Measurements from ENCODE around the gene PNPLA2.

PNPLA2 gene

DNA sequence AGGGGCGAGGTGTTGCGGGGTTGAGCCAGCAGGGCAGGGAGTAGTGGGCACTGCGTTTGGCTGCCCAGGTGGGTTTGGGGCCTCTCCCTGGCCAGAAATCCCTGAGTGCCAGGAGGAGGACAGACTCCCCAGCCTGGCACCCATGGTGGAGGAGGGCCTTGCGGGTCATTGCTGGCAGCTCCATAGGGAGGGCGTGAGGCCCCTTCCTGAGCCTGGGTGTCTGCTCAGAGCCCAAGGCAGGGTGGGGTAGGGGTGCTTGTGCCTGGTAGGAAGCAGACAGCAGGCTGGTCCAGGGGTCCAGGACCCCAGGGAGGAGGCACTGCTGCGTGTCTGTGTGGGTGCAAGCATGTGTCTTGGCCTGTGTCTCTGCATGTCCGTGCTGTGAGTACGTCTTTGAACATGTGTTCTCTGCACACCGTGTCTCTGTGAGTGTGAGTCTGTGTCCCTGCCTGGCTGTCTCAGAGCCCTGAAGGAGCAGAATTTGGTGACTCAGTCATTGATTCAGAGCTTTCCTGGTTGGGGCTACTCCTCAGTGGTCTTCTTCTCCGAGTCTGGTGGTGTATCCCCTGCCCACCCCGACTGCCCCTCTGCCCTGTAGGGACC is 27.9 kb downstream of the PNPLA2 start:
- DNase-seq = no peak

DNA sequence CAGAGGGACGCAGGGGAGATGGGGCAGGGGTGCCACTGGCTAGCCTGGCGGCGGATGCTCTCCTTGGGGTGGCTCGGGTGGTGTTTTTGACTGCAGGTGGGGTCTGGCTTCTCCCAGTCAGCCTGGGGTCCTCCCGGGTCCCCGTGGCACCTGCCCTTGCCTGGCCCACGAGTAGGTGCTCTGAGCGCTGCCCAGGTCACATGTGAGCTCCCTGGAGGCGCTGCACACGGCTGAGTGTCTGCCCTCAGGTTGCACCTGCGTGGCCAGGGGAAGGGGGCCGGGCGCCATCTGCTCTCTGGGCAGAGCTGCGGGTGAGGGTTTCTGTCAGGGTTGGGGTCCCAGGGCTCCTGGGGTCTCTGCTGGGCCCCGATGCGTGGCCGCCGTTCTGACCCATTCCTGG is 29.2 kb downstream of the PNPLA2 start:
- DNase-seq = no peak

DNA sequence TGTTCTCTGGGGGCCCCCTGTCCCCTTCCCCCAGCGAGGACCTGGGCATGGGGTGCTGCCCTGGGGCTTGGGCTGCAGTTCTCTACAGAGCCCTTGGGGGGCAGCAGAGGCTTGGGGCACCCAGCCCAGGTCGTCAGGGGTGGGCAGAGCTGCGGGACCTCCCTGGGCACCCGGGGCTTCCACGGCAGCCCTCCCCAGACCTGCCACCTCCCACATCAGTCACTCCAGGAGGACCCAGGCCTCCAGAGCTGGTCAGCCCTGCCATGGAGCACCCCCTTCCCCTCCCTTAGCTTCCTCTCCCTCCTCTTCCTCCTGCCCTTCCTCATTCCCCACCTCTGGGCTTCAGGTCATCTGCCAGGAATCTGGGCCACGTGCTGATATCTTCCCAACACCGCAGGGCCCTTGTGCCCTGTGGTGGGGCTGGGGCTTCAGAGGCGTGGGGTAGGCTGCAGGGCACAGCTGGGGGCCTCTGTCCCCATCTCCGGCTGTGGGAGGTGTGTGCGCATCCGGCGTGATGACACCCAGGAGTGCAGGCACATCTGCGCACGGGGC is 29.7 kb downstream of the PNPLA2 start:
- no peak for DNase-seq

DNA sequence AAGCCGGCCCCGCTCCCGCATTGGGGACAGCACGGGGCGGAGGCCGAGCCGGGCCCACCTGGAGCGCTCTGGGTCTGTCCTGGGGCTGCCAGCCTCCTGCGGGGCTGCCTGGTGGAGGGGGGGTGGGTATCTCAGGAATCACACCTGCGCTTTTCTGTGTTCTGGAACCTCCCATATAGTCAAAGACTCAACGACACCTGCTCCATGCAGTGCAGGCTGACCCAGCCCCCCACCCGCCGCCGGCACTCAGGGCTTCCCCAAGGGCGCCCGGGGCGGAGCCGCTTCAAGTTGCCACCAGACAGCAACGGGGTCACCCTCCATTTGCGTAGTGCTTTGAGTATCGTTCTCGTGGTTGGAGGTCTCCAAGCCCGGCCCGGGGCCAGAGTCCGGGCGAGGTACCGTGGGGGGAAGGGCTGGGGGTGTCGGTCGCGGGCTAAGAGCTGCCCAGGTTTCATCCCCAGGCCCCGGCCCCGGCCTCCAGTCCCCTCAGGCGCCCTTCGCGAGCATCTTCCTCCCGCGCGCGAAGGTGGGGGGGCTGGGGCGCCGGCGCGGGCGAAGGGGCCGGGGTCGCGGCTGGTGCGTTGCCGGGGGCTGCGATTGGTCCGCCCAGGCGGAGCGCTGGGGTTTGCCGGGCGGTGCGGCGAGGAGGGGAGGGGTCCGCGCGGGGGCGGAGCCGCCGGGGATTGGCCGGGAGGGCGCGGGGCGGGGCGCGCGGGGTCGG is 30.6 kb downstream of the PNPLA2 start:
- DNase-seq = no peak

DNA sequence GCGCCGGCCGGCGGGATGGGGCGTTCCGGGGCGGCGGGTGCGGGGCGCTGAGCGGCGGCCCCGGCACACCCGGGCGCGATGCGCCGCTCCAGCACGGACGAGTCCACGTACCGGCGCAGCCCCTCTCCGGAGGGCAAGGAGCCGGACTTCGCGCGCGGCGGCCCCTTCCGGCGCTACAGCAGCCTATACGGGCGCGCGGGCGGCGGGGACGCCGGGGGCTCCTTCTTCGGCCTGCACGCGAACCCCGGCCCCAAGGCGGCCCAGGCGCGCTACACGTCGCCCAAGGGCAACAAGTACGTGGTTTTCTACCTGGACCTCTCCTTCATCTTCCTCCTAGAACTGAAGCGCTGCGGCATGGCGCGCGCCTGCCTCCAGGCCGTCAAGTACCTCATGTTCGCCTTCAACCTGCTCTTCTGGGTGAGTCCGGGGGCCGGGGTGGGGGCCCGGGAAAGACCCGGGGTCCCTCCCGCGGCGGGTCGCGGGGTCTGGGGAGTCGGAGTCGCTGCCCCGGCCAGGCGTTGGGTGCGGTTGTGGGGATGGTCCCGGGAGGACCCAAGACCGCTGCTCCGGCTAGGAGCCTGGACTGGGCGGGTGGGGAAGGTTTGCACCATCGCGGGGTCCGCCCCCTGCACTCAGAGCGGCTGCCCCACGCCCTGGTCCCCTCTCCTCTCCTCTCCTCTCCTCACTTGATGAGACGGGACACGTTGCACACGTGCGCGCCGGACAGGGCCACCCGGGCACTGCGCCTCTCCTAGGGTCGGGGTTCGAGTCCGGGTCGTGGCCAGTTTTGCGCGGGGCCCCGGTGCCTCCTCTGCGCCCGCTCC is 31.4 kb downstream of the PNPLA2 start:
- DNase-seq = no peak

DNA sequence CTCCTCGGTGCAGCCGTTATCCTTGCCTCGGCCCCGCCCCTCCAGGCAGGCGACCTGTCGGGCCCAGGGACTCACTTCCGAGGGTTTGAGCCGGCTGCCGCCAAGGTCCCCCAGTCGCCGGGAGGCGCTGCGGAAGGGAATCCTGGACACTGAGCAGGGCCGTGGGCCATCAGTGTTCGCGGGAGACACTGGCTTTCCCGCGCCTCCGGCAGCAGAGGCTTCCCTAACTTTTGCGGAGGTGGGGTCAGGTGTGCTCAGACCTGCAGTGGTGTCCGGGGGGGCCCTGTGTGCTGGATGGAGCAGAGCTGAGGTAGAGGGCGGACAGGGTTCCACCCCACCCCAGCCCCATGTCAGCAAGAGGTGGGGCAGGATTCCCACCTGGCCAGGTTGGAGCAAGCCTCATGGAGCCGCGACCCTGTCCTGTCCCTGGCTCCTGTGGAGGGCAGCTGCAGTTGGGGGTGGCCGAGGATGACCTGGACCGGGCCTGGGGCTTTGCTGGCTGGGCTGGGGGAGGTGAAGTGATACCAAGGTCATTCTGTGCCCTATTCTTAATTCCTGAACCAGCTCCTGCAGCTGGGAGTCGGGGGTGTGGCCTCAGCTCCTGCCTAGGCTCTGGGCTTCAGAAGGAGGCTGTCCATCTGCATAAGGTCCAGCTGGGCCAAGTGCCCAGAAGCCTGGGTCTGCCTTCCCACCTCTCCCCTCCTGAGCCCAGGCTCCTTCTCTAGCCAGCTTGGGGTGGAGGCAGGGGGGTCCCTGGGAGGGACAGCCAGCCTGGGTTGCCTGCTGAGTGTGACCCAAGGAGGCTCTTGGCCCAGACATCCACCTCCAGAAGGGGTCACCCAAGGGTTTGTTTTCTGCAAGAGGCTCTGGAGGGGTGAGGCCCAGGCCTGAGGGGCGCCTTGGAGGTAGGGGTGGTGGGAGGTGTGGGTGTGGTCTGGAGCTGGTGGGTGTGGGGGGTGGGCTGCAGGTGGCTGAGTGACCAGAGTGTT is 32.4 kb downstream of the PNPLA2 start:
- DNase-seq = no peak

DNA sequence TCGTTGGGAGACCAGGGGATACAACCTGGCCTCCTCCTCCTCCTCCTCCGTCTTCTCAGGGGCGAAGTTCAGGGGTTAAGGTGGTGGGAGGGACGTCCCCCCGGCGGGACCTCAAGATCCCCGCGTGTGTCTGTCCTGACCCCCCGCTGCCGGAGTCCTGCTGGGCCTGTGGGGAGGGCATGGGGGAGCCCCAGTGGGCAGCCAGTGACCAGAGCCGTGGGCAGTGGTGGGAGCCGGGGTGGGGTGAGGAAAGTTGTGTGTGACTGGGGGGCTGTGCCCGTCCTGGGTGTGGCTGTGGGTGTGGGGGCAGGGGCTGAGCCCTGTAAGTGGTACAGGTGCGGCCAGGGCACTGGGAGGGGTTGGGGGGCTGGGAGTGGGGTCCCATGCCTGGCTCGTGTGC is 34.0 kb downstream of the PNPLA2 start:
- no peak for DNase-seq

DNA sequence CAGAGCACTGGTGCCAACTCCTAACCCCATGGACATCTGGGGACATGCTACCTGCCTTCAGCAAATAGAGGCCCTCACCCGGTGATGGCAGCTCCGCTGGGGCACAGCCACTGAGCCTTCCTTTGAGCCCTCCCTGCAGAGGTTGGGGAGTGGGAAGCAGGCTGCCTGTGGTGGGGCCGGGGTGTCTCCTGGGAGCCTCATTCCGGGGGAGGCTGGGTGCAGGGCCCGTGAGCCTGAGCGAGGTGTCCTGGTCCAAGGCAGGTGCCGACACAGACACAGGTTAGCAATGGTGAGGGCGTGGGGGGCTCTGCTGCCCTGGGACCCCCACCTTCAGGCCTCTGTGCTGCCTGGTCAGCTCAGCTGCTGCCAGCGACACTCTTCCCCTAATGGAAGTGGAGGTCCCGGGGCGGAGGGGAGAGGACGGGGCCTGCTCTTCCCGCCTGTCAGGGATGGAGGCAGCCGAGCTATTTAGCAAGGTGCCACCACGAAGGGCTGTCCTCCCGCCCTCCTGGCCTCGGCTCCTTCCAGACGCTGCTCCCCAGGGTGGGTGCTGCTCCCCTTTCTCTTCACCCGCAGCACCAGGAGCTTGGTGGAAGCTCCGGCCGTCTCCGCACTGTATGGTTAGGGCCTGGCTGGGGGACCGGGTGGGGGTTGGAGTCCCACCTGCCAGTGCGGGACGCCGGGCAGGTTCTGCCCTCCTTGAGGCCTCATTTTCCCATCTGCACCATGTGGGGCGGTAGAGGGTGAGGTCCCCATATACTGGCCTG is 35.2 kb downstream of the PNPLA2 start:
- DNase-seq = no peak

DNA sequence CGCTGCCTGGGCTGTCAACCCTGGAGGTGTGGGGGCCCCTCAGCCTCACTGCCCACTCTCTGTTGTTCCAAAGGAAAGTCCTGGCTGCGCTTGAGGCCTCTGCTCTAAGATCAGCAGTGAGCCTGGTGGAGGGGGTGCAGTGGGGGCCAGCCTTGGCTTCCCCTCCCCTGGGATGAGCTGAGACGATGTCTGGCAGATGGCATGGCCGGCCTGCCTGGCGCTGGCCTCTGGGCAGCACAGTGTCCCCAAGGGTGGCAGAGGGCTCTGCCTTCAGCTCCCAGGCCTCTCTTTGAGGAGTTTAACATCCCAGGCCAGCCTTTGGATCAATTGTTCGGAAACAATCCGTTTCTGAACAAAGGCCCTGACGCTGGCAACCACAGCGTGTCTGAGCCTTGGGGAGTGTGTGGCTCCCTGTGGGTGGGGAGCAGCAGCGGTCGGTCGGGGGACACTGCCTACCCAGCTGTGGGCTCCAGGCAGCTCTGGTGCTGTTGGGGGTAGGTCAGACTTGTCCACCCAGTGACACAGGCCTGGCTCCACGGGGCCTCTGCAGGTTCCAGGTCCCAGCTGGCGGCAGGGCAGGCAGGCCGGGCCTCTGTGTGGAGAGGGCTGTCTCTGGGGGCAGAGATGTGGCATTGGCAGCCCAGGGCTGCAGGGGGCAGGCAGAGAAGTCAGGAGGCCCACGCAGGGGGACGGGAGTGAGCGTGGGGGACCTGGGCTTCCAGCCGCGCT is 36.1 kb downstream of the PNPLA2 start:
- no peak for DNase-seq

DNA sequence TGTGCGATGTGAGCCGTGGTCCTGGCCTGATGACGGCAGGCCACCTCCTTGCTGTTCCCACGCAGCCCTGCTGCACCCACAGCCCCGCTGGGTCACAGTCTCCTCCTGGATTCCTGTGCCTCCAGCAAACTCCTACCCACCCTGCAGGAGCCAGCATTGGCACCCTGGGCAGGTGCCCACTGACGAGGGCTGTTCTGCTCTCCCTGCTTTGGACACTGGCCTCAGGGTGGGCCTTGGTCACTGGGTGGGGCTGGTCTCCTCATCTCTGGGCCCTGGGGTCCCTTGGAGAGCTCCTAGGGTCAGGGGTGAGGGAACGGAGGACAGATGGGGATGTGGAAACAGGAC is 36.6 kb downstream of the PNPLA2 start:
- DNase-seq = no peak

DNA sequence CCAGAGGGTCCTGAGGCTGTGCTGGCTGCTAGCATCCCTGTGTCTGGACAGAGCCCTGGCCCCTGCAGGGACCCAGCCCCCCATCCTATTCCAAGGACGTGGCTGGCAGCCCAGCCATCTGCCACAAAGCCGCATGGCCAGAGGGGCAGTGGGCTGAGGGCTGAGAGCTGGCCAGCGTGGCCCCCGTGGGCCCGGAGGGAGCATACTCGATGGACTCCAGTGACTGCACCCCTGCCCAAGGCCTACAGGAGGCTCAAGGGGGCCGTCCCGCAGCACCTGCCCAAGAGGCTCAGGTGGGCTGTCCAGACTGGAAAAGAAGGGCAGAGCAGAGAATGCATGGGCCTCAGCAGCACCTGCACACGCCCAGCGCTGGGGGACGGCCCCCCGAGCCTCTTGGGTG is 37.1 kb downstream of the PNPLA2 start:
- no peak for DNase-seq

DNA sequence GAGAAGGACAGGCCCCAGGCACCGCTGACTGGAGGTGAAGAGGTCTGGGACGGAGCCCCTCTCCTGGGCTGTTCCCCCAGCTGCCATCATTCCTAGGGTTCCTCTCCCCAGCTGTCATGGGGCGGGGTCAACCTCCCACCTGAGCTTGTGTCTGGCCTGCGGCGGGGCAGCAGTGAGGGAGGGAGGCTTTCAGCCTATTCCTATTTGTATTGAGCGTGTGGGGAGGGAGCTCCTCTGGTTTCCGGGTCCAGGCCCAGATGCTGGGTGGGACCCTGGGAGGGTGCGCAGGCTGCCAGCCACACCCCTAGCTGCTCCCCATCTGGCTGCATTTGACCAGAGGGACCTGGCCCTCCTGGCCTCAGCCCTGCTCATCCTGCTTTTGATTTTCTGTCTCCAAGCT is 37.7 kb downstream of the PNPLA2 start:
- no peak for DNase-seq

DNA sequence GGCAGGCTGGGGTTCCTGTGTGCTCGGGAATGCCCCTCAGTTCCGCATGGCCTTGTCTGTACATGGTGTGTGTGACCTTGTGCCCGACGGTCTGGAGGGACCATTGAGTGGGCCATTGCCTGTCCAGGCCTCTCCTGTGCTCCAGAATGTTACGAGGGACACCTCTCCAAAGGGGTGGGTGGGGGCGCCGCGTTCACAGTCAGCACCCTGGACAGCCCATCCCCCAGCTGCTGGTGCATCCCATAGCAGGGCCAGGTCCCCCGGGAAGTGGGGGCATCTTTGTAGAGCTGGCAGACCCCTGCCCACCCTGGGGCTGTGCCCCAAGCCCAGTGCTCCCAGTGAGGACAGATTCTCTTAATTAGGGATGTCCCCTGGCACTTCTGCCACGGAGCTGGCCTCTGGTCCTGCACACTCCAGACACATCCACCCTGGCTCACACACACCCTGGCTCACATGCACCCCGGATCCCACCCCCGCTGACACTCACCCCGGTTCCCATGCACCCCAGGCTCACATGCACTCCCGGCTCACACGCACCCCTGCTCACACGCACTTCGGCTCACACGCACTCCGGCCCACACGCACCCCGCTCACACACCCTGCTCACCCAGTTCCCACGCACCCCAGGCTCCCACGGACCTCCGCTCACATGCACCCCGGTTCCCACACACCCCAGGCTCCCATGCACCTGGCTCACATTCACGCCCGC is 39.5 kb downstream of the PNPLA2 start:
- no peak for DNase-seq

DNA sequence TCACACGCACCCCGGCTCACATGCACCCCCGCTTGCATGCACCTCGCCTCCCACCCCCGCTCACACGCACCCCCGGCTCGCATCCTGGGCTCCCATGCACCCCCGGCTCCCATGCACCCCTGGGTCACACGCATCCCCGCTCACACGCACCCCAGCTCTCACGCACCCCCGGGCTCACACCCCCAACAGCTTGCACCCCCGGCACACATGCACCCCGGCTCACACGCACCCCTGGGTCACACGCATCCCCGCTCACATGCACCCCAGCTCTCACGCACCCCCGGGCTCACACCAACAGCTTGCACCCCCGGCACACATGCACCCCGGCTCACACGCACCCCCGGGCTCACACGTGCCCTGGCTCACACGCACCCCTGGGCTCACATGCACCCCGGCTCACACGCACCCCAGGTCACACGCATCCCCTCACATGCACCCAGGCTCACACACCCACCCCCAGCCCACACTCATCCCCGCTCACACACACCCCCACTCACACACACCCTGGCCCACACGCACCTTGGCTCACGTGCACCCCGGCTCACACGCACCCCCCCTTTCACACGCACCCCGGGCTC is 40.1 kb downstream of the PNPLA2 start:
- DNase-seq = no peak

DNA sequence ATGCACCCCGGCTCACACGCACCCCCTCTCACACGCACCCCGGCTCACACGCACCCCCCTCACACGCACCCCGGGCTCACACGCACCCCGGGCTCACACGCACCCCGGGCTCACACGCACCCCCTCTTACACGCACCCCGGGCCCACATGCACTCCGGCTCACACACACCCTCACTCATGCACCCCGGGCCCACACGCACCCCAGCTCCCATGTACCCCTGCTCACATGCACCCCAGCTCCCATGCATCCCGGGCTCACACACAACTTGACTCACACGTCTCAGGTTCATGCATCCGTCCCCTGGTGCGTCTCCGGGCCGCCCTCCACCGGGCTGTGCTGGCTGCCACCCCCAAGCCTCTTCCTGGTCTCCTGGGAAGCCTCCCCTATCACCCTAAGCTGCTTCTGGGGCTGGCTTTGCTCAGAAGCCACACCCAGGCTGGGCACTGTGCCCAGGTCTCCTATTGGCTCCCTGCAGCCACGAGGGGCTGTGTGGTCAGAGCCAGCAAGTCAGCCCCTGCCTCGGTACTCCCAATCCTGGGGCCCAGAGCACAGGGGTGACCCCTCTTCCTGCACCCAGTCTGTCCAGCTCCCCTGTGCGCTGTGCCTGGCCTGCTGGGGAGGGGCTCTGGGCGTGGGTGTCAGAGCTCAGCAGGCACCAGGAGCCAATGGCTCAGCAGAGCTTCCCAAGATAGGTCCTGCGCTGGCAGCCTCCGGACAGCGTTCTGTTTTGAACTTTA is 40.8 kb downstream of the PNPLA2 start:
- DNase-seq = no peak

DNA sequence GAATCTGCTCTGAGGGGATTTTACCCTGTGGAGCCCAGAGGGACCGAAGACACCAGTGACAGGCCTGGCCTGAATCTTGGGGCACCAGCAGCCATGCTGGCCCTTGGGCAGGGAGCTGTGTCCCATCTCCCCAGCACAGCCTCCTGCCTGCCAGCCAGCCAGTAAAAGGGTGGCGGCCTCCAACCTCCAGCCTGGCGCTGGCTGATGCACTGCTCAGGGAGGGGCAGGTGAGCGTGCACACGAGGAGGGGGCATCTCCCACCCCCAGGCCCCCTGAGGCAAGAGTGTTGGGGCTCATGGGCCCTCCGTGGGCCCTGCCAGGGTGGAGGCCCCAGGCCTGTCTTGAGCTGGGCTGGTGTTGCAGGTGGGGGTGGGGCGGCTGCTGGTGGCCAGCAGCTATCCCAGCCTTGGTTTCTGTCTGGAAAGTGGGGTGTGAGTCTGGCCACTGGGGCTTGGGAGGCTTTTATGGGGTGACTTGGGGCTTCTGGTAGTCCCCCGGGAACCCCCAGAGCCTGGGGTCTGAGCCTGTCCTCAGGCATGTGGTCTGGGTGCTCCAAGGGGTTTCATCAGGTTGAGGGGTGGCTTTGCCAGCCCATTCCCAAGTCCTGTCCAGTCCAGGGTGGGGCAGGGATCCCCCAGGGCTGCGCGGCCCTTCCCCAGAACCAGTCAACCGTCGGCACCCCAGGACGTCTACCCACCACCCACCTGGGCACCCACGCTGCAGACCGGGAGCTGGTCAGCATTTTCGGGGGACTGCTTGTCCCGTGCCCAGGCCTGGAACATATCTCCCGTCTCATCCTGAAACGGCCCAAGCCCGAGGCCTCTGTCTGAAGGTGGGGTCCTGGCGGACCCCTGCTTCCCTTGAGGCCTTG is 41.8 kb downstream of the PNPLA2 start:
- DNase-seq = no peak

DNA sequence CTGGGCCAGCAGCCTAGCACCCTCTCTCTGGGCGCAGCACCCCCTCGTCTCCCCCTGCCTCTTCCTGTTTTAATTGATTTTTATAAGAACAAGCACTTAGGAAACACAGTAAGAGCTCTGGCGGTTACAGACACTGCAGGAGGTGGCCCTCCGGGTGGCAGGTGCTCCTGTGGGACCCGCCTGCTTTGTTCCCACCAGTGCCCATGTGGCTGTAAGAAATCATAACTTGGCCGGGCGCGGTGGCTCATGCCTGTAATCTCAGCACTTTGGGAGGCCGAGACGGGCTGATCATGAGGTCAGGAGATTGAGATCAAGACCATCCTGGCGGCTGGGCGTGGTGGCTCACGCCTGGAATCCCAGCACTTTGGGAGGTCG is 42.4 kb downstream of the PNPLA2 start:
- no peak for DNase-seq

DNA sequence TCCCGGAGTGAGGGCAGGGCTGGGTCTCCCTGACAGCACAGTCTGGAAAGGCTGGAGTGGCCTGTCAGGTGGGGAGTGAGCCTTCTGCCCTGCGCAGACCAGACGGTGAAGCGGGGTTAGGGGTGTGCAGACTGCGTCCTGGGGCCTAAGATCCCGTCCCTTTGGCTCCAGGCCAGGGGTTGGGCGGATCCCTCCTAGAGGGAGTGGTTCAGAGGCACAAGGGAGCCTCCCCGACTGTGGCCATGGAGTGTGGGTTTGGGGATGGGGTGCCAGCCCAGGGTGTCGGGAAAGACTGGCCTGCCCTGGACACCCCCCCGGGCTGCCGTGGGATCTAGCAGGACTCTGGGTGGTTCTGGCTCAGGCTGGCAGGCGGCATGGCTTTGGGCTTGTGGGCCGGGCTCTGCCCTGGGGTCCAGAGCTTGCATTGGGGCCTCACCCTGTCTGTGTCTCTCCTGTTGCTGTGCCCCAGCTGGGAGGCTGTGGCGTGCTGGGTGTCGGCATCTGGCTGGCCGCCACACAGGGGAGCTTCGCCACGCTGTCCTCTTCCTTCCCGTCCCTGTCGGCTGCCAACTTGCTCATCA is 43.5 kb downstream of the PNPLA2 start:
- no peak for DNase-seq

Measured in GF-D8 (cell line).